HepG2 (cell line): ENCODE measurements around the gene GDF7. TPM values are rescaled to one million over a fixed set of nuclear protein-coding genes. Genes with fewer than 3 reads are reported as not detected.

Experiments
- ATAC-seq: fragments of 200-7000 bp; cut with Tn5 transposase; 3 replicates; pipeline ENCODE4 v1.9.1; 2020; ENCODE audit warnings: mild to moderate bottlenecking, moderate library complexity
- BruUV-seq: library from RNA; stranded (reverse); fragments of 400-500 nt; replicated peaks from 2 replicates; lab custom pipeline; 2021; lab: Mats Ljungman, UMichigan
- CTCF ChIA-PET: fragments of 300-600 bp; formaldehyde crosslinking; extraction: SDS; loops from one replicate; lab custom pipeline; 2021; ENCODE audit warnings: low total read pairs, inconsistent platforms, low intra/inter-chr PET ratio; lab: Yijun Ruan, JAX
- POLR2A ChIA-PET: fragments of 350-600 bp; sonication (Branson Sonifier 250); formaldehyde crosslinking; loops from one replicate; lab custom pipeline; 2020; ENCODE audit warnings: antibody characterized with exemption, inconsistent platforms; lab: Yijun Ruan, JAX
- DNase-seq: peaks from one replicate; pipeline ENCODE4 v3.0.0-alpha.2; 2015; ENCODE audit warnings: low spot score
- FAIRE-seq: peaks from 3 replicates; lab custom pipeline; 2011; peaks lifted over from hg19 to GRCh38; lab: Jason Lieb, UNC
- H2AFZ ChIP-seq: one replicate; pipeline ENCODE4 v1.6.1; 2011; ENCODE audit warnings: low read length, inconsistent platforms
- H3K27ac ChIP-seq: fragments of 300-600 bp; 3 replicates; pipeline ENCODE4 v1.8.0; 2011; ENCODE audit warnings: mixed run types, mild to moderate bottlenecking, mixed read lengths, low read length, inconsistent platforms; ENCODE audit not compliant: insufficient read depth; ENCODE audit errors: extremely low read length
- H3K27me3 ChIP-seq, 2 experiments: fragments of 200-600 bp in 1 of 2; 2 replicates in 1 of 2; 3 replicates in 1 of 2; pipeline versions ENCODE4 v1.6.0 to v1.8.0; 2011; ENCODE audit warnings: low read length in 2 of 2, mild to moderate bottlenecking in 2 of 2, moderate library complexity in 2 of 2, inconsistent platforms in 1 of 2; ENCODE audit not compliant: insufficient read depth in 2 of 2, control insufficient read depth in 1 of 2
- H3K36me3 ChIP-seq, 2 experiments: fragments of 200-600 bp in 1 of 2; replicated peaks in 1 of 2; 2 replicates in 1 of 2; 3 replicates in 1 of 2; pipeline versions ENCODE4 v1.5.1 to v1.8.0; 2011; ENCODE audit warnings: low read length in 2 of 2, inconsistent platforms in 1 of 2; ENCODE audit not compliant: insufficient read depth in 2 of 2, control insufficient read depth in 1 of 2
- H3K4me1 ChIP-seq: 2 replicates; pipeline ENCODE4 v1.5.1; 2012; ENCODE audit warnings: low read length, inconsistent platforms; ENCODE audit not compliant: insufficient read depth
- H3K4me2 ChIP-seq: 2 replicates; pipeline ENCODE4 v1.6.0; 2011; ENCODE audit warnings: low read depth, low read length, inconsistent platforms
- H3K4me3 ChIP-seq, 3 experiments: fragments of 200-600 bp in 1 of 3; sonication (generic), shearing (Covaris generic) in 1 of 3; replicated peaks in 1 of 3; 2 replicates each; pipeline ENCODE4 v1.5.1; 2011 to 2016; ENCODE audit warnings: low read length in 3 of 3, inconsistent platforms in 2 of 3, low read depth in 2 of 3, mild to moderate bottlenecking in 2 of 3, control low read depth in 1 of 3, mixed read lengths in 1 of 3; ENCODE audit not compliant: insufficient read depth in 1 of 3
- H3K79me2 ChIP-seq: one replicate; pipeline ENCODE4 v1.6.1; 2011; ENCODE audit warnings: low read length, inconsistent platforms; ENCODE audit not compliant: insufficient read depth
- H3K9ac ChIP-seq: 2 replicates; pipeline ENCODE4 v1.6.0; 2011; ENCODE audit warnings: mild to moderate bottlenecking, low read depth, low read length, inconsistent platforms; ENCODE audit not compliant: insufficient read depth
- H3K9me3 ChIP-seq: 2 replicates; pipeline ENCODE4 v1.5.1; 2012; ENCODE audit warnings: mild to moderate bottlenecking, low read length
- H4K20me1 ChIP-seq: 2 replicates; pipeline ENCODE4 v1.6.0; 2011; ENCODE audit warnings: inconsistent platforms, mild to moderate bottlenecking, low read length, moderate library complexity; ENCODE audit not compliant: insufficient read depth
- FOSL1 ChIP-seq: sonication (generic); formaldehyde crosslinking; IDR thresholded peaks from 2 replicates; pipeline ENCODE4 v1.9.0; 2021; ENCODE audit warnings: missing genetic modification reagents, borderline replicate concordance
- GABPB1 ChIP-seq: IDR thresholded peaks from 2 replicates; pipeline ENCODE4 v1.6.1; 2016; ENCODE audit warnings: mild to moderate bottlenecking, missing genetic modification reagents, moderate library complexity, missing compliant biosample characterization
- HCFC1 ChIP-seq: fragments of 150-350 bp; IDR thresholded peaks from 2 replicates; pipeline ENCODE4 v1.6.1; 2014; ENCODE audit warnings: low read depth, low read length
- HIC2 ChIP-seq: sonication (generic); formaldehyde crosslinking; IDR thresholded peaks from 2 replicates; pipeline ENCODE4 v1.9.0; 2022; ENCODE audit warnings: low read depth, missing genetic modification reagents
- HOXA9 ChIP-seq: sonication (generic); formaldehyde crosslinking; IDR thresholded peaks from 2 replicates; pipeline ENCODE4 v1.8.1; 2022; ENCODE audit warnings: missing genetic modification reagents, mild to moderate bottlenecking, moderate library complexity, borderline replicate concordance
- TAF1 ChIP-seq: sonication (generic); formaldehyde crosslinking; IDR thresholded peaks from 2 replicates; pipeline ENCODE4 v1.4.0; 2020; ENCODE audit warnings: missing genetic modification reagents
- TOPORS ChIP-seq: sonication (generic); formaldehyde crosslinking; IDR thresholded peaks from 2 replicates; pipeline ENCODE4 v1.8.0; 2023; ENCODE audit warnings: mild to moderate bottlenecking, missing genetic modification reagents
- ZKSCAN1 ChIP-seq: fragments of 150-350 bp; IDR thresholded peaks from 2 replicates; pipeline ENCODE4 v1.6.1; 2014; ENCODE audit warnings: low read length
- ZNF484 ChIP-seq: sonication (generic); formaldehyde crosslinking; IDR thresholded peaks from 2 replicates; pipeline ENCODE4 v1.5.1; 2020; ENCODE audit warnings: mild to moderate bottlenecking, low read depth, missing genetic modification reagents, borderline replicate concordance
- ZNF614 ChIP-seq: IDR thresholded peaks from 2 replicates; pipeline ENCODE4 v1.6.1; 2018; ENCODE audit warnings: missing biosample characterization, missing genetic modification reagents, inconsistent platforms, borderline replicate concordance
- ZNF644 ChIP-seq: IDR thresholded peaks from 2 replicates; pipeline ENCODE4 v1.6.1; 2016; ENCODE audit warnings: low read depth
- ZNF839 ChIP-seq: sonication (generic); formaldehyde crosslinking; IDR thresholded peaks from 2 replicates; pipeline ENCODE4 v1.4.0; 2020; ENCODE audit warnings: missing genetic modification reagents, mild to moderate bottlenecking, borderline replicate concordance
- WGBS: methylation state at CpG from one replicate; pipeline ENCODE4 v1.1.6; 2017; ENCODE audit warnings: low lambda C conversion rate; 5-methylcytosine and 5-hydroxymethylcytosine counted together
- in situ Hi-C: cut with HindIII; loops from 2 replicates; pipeline ENCODE4 v1.10.0; 2017; ENCODE audit warnings: low pct_unique_long_range_greater_than_20kb; ENCODE audit not compliant: extremely low pct_ligation_motif_present
- intact Hi-C: fragments of 100-400 bp; cut with micrococcal nuclease; formaldehyde crosslinking; loops from one replicate; pipeline ENCODE4 v1.10.0; 2022; ENCODE audit not compliant: unreplicated experiment
- polyA plus RNA-seq, 8 experiments: library from polyadenylated mRNA; depleted of rRNA in 3 of 8; stranded (reverse) in 7 of 8; unstranded in 1 of 8; fragments of >200 nt; fragmentation: Illumina TruSeq in 4 of 8; extraction: Trizol in 4 of 8; gene quantifications; 2 replicates each; pipeline versions ENCODE4 v1.2.1 to v1.2.3, GENCODE V29; 2011 to 2016; ENCODE audit warnings: low read depth in 4 of 8, missing spikeins in 1 of 8, mixed read lengths in 1 of 8; ENCODE audit not compliant: insufficient read depth in 1 of 8
- total RNA-seq, 5 experiments: library from RNA; depleted of rRNA; stranded (reverse); fragments of >200 nt; fragmentation: Illumina TruSeq; extraction: Trizol; gene quantifications; 2 replicates each; pipeline ENCODE4 v1.2.3, GENCODE V29; 2016; ENCODE audit warnings: low read depth in 1 of 5
- TF ChIP-seq, protein P1 (sequence below): sonication (generic); formaldehyde crosslinking; IDR thresholded peaks from 2 replicates; pipeline ENCODE4 v1.8.0; 2022; ENCODE audit warnings: mild to moderate bottlenecking, missing genetic modification reagents
- TF ChIP-seq, protein P2 (sequence below): sonication (generic); formaldehyde crosslinking; IDR thresholded peaks from 2 replicates; pipeline ENCODE4 v1.5.1; 2020; ENCODE audit warnings: missing genetic modification reagents, mild to moderate bottlenecking, borderline replicate concordance
- TF ChIP-seq, protein P3 (sequence below): sonication (generic); formaldehyde crosslinking; conservative IDR thresholded peaks from 2 replicates; pipeline ENCODE4 v1.4.0; 2020; ENCODE audit warnings: missing genetic modification reagents
- TF ChIP-seq, protein P4 (sequence below): sonication (generic); formaldehyde crosslinking; IDR thresholded peaks from 2 replicates; pipeline ENCODE4 v1.5.0; 2020; ENCODE audit warnings: missing genetic modification reagents

GDF7 gene
- total and polyA plus RNA-seq, 2 of the 13 experiments (the other 11 are each of a cell fraction or from before 2014, with no cell fraction given), result 1.6 to 15.0 TPM

- Histone ChIP-seq H3K4me3 (no peak overlapping the region), H3K9ac (no peak overlapping the region), H3K79me2 (no peaks in the 10 kb centered on the region), H3K27me3 (no peaks in the 10 kb centered on the region), H3K4me2 (no peak overlapping the region), H4K20me1 (peaks cover 6% of the 10 kb centered on the region; the same call in 1 of the 2 replicates), H3K27ac (no peak overlapping the region), H3K36me3 (peaks cover 1 to 17% of the 10 kb centered on the region in 2 experiments; a peak in 4 of 5 replicates), H2AFZ (no peak overlapping the region), H3K9me3 (no peaks in the 10 kb centered on the region), H3K4me1 (peaks cover 30% of the 10 kb centered on the region)
- ChIA-PET POLR2A (interaction anchor here (1.6 kb wide), 1 partner anchor 280 kb away, joined by 3 read pairs; the partner anchor contains the start of gene RHOB), CTCF (no interaction called here)
- WGBS, result 96% methylated on average over 5 of the region's 5 CpGs
- no peak for ATAC-seq
- no peak for DNase-seq
- intact Hi-C loops, result no loop called here
- in situ Hi-C loops, result no loop called here
- no peak for FAIRE-seq
- BruUV-seq, result no TSS peak
- TF ChIP-seq ZKSCAN1, result no peak
- TF ChIP-seq FOSL1 (CRISPR knock-in tag), result no peak
- no peak for TF ChIP-seq ZNF839
- TF ChIP-seq, protein P1, sequence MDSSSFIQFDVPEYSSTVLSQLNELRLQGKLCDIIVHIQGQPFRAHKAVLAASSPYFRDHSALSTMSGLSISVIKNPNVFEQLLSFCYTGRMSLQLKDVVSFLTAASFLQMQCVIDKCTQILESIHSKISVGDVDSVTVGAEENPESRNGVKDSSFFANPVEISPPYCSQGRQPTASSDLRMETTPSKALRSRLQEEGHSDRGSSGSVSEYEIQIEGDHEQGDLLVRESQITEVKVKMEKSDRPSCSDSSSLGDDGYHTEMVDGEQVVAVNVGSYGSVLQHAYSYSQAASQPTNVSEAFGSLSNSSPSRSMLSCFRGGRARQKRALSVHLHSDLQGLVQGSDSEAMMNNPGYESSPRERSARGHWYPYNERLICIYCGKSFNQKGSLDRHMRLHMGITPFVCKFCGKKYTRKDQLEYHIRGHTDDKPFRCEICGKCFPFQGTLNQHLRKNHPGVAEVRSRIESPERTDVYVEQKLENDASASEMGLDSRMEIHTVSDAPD, result no peak
- TF ChIP-seq, protein P2, sequence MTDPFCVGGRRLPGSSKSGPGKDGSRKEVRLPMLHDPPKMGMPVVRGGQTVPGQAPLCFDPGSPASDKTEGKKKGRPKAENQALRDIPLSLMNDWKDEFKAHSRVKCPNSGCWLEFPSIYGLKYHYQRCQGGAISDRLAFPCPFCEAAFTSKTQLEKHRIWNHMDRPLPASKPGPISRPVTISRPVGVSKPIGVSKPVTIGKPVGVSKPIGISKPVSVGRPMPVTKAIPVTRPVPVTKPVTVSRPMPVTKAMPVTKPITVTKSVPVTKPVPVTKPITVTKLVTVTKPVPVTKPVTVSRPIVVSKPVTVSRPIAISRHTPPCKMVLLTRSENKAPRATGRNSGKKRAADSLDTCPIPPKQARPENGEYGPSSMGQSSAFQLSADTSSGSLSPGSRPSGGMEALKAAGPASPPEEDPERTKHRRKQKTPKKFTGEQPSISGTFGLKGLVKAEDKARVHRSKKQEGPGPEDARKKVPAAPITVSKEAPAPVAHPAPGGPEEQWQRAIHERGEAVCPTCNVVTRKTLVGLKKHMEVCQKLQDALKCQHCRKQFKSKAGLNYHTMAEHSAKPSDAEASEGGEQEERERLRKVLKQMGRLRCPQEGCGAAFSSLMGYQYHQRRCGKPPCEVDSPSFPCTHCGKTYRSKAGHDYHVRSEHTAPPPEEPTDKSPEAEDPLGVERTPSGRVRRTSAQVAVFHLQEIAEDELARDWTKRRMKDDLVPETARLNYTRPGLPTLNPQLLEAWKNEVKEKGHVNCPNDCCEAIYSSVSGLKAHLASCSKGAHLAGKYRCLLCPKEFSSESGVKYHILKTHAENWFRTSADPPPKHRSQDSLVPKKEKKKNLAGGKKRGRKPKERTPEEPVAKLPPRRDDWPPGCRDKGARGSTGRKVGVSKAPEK (CRISPR knock-in tag), result no peak
- TF ChIP-seq HCFC1, result no peak
- TF ChIP-seq, protein P3, sequence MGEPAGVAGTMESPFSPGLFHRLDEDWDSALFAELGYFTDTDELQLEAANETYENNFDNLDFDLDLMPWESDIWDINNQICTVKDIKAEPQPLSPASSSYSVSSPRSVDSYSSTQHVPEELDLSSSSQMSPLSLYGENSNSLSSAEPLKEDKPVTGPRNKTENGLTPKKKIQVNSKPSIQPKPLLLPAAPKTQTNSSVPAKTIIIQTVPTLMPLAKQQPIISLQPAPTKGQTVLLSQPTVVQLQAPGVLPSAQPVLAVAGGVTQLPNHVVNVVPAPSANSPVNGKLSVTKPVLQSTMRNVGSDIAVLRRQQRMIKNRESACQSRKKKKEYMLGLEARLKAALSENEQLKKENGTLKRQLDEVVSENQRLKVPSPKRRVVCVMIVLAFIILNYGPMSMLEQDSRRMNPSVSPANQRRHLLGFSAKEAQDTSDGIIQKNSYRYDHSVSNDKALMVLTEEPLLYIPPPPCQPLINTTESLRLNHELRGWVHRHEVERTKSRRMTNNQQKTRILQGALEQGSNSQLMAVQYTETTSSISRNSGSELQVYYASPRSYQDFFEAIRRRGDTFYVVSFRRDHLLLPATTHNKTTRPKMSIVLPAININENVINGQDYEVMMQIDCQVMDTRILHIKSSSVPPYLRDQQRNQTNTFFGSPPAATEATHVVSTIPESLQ (CRISPR knock-in tag), result no peak
- TF ChIP-seq HOXA9, result no peak
- no peak for TF ChIP-seq ZNF484 (CRISPR knock-in tag)
- TF ChIP-seq ZNF614 (CRISPR knock-in tag), result no peak
- TF ChIP-seq, protein P4, sequence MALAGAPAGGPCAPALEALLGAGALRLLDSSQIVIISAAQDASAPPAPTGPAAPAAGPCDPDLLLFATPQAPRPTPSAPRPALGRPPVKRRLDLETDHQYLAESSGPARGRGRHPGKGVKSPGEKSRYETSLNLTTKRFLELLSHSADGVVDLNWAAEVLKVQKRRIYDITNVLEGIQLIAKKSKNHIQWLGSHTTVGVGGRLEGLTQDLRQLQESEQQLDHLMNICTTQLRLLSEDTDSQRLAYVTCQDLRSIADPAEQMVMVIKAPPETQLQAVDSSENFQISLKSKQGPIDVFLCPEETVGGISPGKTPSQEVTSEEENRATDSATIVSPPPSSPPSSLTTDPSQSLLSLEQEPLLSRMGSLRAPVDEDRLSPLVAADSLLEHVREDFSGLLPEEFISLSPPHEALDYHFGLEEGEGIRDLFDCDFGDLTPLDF (CRISPR knock-in tag), result no peak
- no peak for TF ChIP-seq TOPORS (CRISPR knock-in tag)
- TF ChIP-seq GABPB1, result no peak
- TF ChIP-seq ZNF644 (CRISPR knock-in tag), result no peak
- TF ChIP-seq TAF1 (CRISPR knock-in tag), result no peak
- no peak for TF ChIP-seq HIC2
Measured at GRCh38 chr2:20726913-20727312, 60.0 kb downstream of the GDF7 start.
